OCI-LY3 (cell line): ENCODE results near the gene PAEP.

Experiments
- CTCF ChIP-seq: fragments of 200-600, 300-600 bp; sonication (generic); IDR thresholded peaks from 2 replicates; pipeline ENCODE4 v1.5.1; 2014; ENCODE audit warnings: antibody characterized with exemption, low read length, low read depth
- EZH2phosphoT487 ChIP-seq: fragments of 200-600 bp; shearing (Covaris generic); IDR thresholded peaks from 2 replicates; pipeline ENCODE4 v1.6.1; 2018; ENCODE audit warnings: antibody characterized with exemption, mixed run types, low read depth

DNA sequence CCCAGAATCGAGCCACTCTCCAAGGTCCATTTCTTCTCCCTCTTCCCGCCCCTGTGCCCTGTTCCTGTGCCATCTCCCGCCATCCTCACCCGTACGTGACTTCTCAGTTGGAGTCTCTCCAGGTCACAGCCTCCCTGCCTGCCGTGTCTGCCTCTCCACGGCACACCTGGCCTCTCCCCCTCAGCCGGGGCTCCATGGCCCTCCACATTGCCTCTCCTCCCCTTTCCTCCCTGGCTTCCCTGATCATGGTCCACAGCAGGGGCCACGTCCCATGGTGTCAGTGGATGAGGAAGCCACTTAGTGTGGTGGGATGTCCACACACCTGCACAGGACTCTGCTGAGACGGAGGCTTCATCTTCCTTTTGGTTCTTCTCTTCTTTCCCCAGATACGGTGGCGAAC is 2.3 kb downstream of the PAEP start:
- TF ChIP-seq CTCF (no peak), EZH2phosphoT487 (no peak)
